Esophagus muscularis mucosa (tissue), 3 donors: ENCODE results near the gene LRGUK.

ENCODE experiments used
- EP300 ChIP-seq: sonication (generic); formaldehyde crosslinking; IDR thresholded peaks from one replicate; pipeline ENCODE4 v1.6.1; 2017; ENCODE audit warnings: antibody characterized with exemption
- TF ChIP-seq, protein P1 (sequence below), 3 experiments: fragments of 200-600 bp in 2 of 3; fragments of 450-650 bp in 1 of 3; sonication (generic) in 2 of 3; IDR thresholded peaks; one replicate each; pipeline ENCODE4 v1.5.1; 2017 to 2019; ENCODE audit warnings: antibody characterized with exemption in 3 of 3, mild to moderate bottlenecking in 2 of 3, moderate library complexity in 1 of 3

DNA sequence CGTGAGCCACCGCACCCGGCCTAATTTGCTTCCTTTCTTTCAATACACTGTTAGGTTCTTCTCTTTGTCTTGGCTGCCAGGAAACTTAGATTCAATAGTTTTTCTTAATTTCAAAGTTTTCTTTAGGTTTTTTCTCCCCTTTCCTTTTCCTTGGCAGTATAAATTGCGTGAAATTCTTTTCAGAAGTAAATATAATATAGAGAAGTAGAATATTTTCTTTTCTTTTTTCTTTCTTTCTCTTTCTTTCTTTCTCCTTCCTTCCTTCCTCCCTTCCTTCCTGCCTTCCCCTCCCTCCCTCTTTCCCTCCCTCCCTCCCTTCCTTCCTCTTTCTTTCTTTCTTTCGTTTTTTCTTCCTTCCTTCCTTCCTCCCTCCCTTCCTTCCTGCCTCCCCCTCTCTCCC is 1.7 kb downstream of the LRGUK start:
- TF ChIP-seq, protein P1, sequence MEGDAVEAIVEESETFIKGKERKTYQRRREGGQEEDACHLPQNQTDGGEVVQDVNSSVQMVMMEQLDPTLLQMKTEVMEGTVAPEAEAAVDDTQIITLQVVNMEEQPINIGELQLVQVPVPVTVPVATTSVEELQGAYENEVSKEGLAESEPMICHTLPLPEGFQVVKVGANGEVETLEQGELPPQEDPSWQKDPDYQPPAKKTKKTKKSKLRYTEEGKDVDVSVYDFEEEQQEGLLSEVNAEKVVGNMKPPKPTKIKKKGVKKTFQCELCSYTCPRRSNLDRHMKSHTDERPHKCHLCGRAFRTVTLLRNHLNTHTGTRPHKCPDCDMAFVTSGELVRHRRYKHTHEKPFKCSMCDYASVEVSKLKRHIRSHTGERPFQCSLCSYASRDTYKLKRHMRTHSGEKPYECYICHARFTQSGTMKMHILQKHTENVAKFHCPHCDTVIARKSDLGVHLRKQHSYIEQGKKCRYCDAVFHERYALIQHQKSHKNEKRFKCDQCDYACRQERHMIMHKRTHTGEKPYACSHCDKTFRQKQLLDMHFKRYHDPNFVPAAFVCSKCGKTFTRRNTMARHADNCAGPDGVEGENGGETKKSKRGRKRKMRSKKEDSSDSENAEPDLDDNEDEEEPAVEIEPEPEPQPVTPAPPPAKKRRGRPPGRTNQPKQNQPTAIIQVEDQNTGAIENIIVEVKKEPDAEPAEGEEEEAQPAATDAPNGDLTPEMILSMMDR (IDR thresholded peaks at IDR 0.05) = no peak
- TF ChIP-seq EP300 = no peak
